Kidney (tissue), 14 donors: ENCODE data around the gene CIAO2B. TPM values are rescaled to one million over a fixed set of nuclear protein-coding genes. Genes with fewer than 3 reads are reported as not detected.

Experiments
- DNase-seq, 5 donors: peaks; one replicate each; pipeline ENCODE4 v3.0.0-alpha.2; 2013 to 2020
- FAIRE-seq: peaks from 2 replicates; lab custom pipeline; 2012; peaks lifted over from hg19 to GRCh38; lab: Jason Lieb, UNC
- H3K27ac ChIP-seq, 2 donors: one replicate each; pipeline ENCODE4 v1.7.0; 2013; ENCODE audit warnings: low read depth in 2 of 2, low read length in 2 of 2, inconsistent platforms in 1 of 2
- H3K27me3 ChIP-seq: one replicate; pipeline ENCODE4 v1.7.1; 2013; ENCODE audit warnings: low read length, inconsistent platforms; ENCODE audit not compliant: control insufficient read depth, insufficient read depth
- H3K36me3 ChIP-seq, 3 donors: one replicate each; pipeline versions ENCODE4 v1.7.0 to v1.7.1; 2013; ENCODE audit warnings: low read length in 3 of 3, control low read depth in 1 of 3, inconsistent platforms in 1 of 3; ENCODE audit not compliant: insufficient read depth in 3 of 3, control insufficient read depth in 2 of 3
- H3K4me1 ChIP-seq, 3 donors: one replicate each; pipeline versions ENCODE4 v1.7.0 to v1.7.1; 2013; ENCODE audit warnings: low read length in 3 of 3, inconsistent platforms in 1 of 3, low read depth in 1 of 3; ENCODE audit not compliant: control insufficient read depth in 2 of 3, insufficient read depth in 2 of 3
- H3K4me3 ChIP-seq, 3 donors: one replicate each; pipeline versions ENCODE4 v1.7.0 to v1.8.1; 2013; ENCODE audit warnings: low read length in 3 of 3, control low read depth in 1 of 3, inconsistent platforms in 1 of 3
- H3K9ac ChIP-seq, 3 donors: one replicate each; pipeline versions ENCODE4 v1.7.0 to v1.7.1; 2013; ENCODE audit warnings: low read length in 3 of 3, control low read depth in 1 of 3, inconsistent platforms in 1 of 3
- H3K9me3 ChIP-seq, 3 donors: one replicate each; pipeline versions ENCODE4 v1.7.0 to v1.7.1; 2013; ENCODE audit warnings: low read length in 3 of 3, control low read depth in 1 of 3, inconsistent platforms in 1 of 3; ENCODE audit not compliant: control insufficient read depth in 2 of 3, insufficient read depth in 1 of 3
- CTCF ChIP-seq: IDR thresholded peaks from 3 replicates; pipeline ENCODE4 v1.5.1; 2012; ENCODE audit warnings: mild to moderate bottlenecking, moderate library complexity, borderline replicate concordance; ENCODE audit not compliant: insufficient read depth; ENCODE audit errors: extremely low read depth
- intact Hi-C: fragments of 100-400 bp; cut with DNase I; formaldehyde crosslinking; loops from one replicate; pipeline ENCODE4 v1.11.1; 2022
- polyA plus RNA-seq: library from polyadenylated mRNA; stranded (reverse); fragments of 350-450 nt; fragmentation: Illumina TruSeq; extraction: RNeasy Lipid Tissue Mini Kit (QIAGEN cat#74804); gene quantifications from one replicate; pipeline ENCODE4 v1.2.3, GENCODE V29; 2014; ENCODE audit warnings: low read depth, low replicate concordance; ENCODE audit not compliant: insufficient read depth
- total RNA-seq: library from RNA; stranded (reverse); fragmentation: NEBNext Ultra II Directional; extraction: Animal tissue kit (Norgen Biotek cat#: 25700); gene quantifications from one replicate; pipeline ENCODE4 v1.2.1, GENCODE V29; 2021
- donor health status: control.
- donor health status: control.
- donor health status: control.
- donor health status: control.
- donor health status: control.
- donor health status: DM: yes; HTN: yes; CAD: no.
- donor health status: Normal renal cell carcinoma (clear cell type).

The CIAO2B gene
- total and polyA plus RNA-seq, 2 donors from 2014 or later = 71.2 to 284 TPM

DNA sequence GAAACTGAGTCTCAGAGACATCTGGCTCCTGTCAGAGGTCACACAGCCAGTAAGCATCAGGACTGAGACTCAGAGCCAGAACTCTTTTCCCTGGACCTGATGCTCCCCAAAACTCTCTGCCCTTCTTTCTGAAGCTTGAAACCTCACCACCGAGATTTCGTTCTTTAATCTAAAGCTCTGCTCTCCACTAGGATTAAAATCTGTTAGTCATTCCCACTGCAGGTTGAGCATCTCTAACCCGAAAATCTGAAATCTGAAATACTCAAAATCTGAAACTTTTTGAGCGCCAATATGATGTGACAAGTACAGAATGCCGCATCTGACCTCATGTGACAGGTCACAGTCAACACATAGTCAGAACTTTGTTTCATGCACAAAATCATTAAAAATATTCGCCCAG lies 17.7 kb downstream of the CIAO2B start:
- peak overlapping the region; percentile 62 to 78 for H3K27ac ChIP-seq

DNA sequence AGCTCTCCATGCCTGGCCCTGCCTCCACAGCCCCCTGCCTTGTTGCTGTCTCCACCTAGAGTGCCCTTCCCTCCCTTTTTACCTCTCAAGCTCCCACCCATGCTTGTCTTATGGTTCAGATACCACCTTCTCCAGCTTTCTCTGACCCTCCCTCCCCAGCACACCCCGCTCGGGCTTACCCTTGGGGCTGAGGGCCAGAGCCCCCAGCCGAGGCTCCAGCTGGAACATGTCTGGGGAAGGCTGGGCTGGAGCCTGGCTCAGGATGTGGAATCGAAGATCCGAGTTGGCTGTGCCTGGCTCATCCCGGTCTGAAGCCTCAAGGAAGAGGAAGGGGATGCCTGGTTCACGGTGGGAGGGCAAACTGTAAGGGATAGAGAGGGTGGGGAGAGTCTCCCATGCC lies 19.2 kb downstream of the CIAO2B start:
- Histone ChIP-seq H3K27me3 (no peaks in the 10 kb centered on the region), H3K4me1 (peaks cover 0 to 31% (median 17%) of the 10 kb centered on the region in 3 donors), H3K9ac (peak overlapping the region in 1 of 3 donors; percentile 38), H3K27ac (peak overlapping the region; percentile 6 to 27), H3K9me3 (no peaks in the 10 kb centered on the region), H3K4me3 (peak overlapping the region in 2 of 3 donors; percentile 21 to 26), H3K36me3 (peaks cover 0 to 23% (median 6%) of the 10 kb centered on the region in 3 donors)
- FAIRE-seq (no peak), DNase-seq (peak in 1 of 5 donors; percentile 46)
- intact Hi-C loops = no loop called here
- TF ChIP-seq CTCF = no peak

More for the DNA sequence above, 17.7 kb downstream of the CIAO2B start:
- no peak for TF ChIP-seq CTCF
- H3K4me1 ChIP-seq = peaks cover 0 to 41% (median 23%) of the 10 kb centered on the region in 3 donors
- no peaks in the 10 kb centered on the region for H3K9me3 ChIP-seq
- FAIRE-seq (no peak), DNase-seq (no peak)
- peaks cover 0 to 23% (median 6%) of the 10 kb centered on the region in 3 donors for H3K36me3 ChIP-seq
- intact Hi-C loops = no loop called here
- H3K9ac ChIP-seq = peak overlapping the region in 2 of 3 donors; percentile 20 to 87
- H3K4me3 ChIP-seq = peak overlapping the region in 2 of 3 donors; percentile 47 to 84
- no peaks in the 10 kb centered on the region for H3K27me3 ChIP-seq

DNA sequence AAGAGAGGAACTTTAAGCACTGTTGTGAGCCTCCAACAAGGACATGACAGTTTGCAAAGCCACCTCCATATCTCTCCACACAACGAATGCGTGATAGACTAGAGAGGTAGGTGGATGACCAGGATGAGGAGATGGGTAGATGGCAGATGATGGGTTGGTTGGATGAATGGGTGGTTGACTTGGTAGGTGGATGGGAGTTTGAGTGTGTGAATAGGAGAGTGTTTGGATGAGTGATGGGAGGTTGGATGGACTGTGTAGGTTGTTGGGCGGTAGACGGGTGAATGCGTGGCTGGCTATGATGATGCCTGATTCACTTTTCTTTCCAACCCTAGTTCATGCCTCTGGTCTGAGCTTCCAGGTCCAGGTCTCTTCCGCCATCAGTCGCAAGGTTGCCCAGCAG lies 19.7 kb downstream of the CIAO2B start:
- peaks cover 0 to 26% (median 12%) of the 10 kb centered on the region in 3 donors for H3K4me1 ChIP-seq
- H3K36me3 ChIP-seq = peaks cover 0 to 23% (median 6%) of the 10 kb centered on the region in 3 donors
- H3K9me3 ChIP-seq = no peaks in the 10 kb centered on the region
- intact Hi-C loops = no loop called here
- no peak for DNase-seq
- peak overlapping the region in 1 of 2 donors; percentile 6 for H3K27ac ChIP-seq
- peak overlapping the region in 1 of 3 donors; percentile 38 for H3K9ac ChIP-seq
- peak overlapping the region in 1 of 3 donors; percentile 28 for H3K4me3 ChIP-seq
- H3K27me3 ChIP-seq = no peaks in the 10 kb centered on the region
- FAIRE-seq = no peak
- TF ChIP-seq CTCF = no peak
